Panc1 (cell line): ENCODE data around the gene SPTBN1. TPM values are rescaled to one million over a fixed set of nuclear protein-coding genes. Genes with fewer than 3 reads are reported as not detected.

Experiments used
- ATAC-seq: fragments of 200-7000 bp; cut with Tn5 transposase; 2 replicates; pipeline ENCODE4 v1.9.1; 2020; ENCODE audit warnings: mild to moderate bottlenecking, moderate library complexity
- BruUV-seq: library from RNA; stranded (reverse); fragments of 400-500 nt; replicated peaks from 2 replicates; lab custom pipeline; 2021; lab: Mats Ljungman, UMichigan
- CTCF ChIA-PET: fragments of 300-600 bp; sonication (Branson Sonifier 250); formaldehyde crosslinking; loops from one replicate; lab custom pipeline; 2022; ENCODE audit warnings: antibody characterized with exemption; lab: Charles Lee
- POLR2A ChIA-PET: fragments of 300-600 bp; sonication (Branson Sonifier 250); formaldehyde crosslinking; loops from one replicate; lab custom pipeline; 2022; ENCODE audit warnings: antibody characterized with exemption; lab: Charles Lee
- DNase-seq: peaks from one replicate; pipeline ENCODE4 v3.0.0-alpha.2; 2010; ENCODE audit warnings: low read depth, low spot score
- H3K27ac ChIP-seq: 2 replicates; pipeline ENCODE4 v1.5.1; 2011; ENCODE audit warnings: mild to moderate bottlenecking, low read length, inconsistent platforms
- H3K27me3 ChIP-seq: fragments of 200-500 bp; sonication (Bioruptor generic); 2 replicates; pipeline ENCODE4 v1.6.0; 2014; ENCODE audit warnings: low read length, inconsistent platforms; ENCODE audit not compliant: control insufficient read depth, insufficient read depth
- H3K36me3 ChIP-seq: fragments of 200-500 bp; sonication (Bioruptor generic); 2 replicates; pipeline ENCODE4 v1.5.1; 2014; ENCODE audit warnings: inconsistent platforms, mild to moderate bottlenecking, low read length, moderate library complexity; ENCODE audit not compliant: control insufficient read depth, insufficient read depth
- H3K4me1 ChIP-seq: 2 replicates; pipeline ENCODE4 v1.5.1; 2011; ENCODE audit warnings: inconsistent platforms, mild to moderate bottlenecking, low read length, moderate library complexity; ENCODE audit not compliant: control insufficient read depth, insufficient read depth
- H3K4me3 ChIP-seq, 2 experiments: 2 replicates each; pipeline ENCODE4 v1.5.1; 2011 to 2012; ENCODE audit warnings: low read depth in 2 of 2, low read length in 2 of 2, mild to moderate bottlenecking in 2 of 2, inconsistent platforms in 1 of 2, moderate library complexity in 1 of 2
- H3K9me3 ChIP-seq: fragments of 200-500 bp; sonication (Bioruptor generic); 2 replicates; pipeline ENCODE4 v1.5.1; 2014; ENCODE audit warnings: low read depth, mild to moderate bottlenecking, inconsistent platforms, low read length, moderate library complexity; ENCODE audit not compliant: control insufficient read depth, insufficient read depth
- CTCF ChIP-seq: fragments of 450-650 bp; IDR thresholded peaks from 2 replicates; pipeline ENCODE4 v1.5.1; 2017; ENCODE audit warnings: mild to moderate bottlenecking
- POLR2AphosphoS5 ChIP-seq: IDR thresholded peaks from 2 replicates; pipeline ENCODE4 v1.6.1; 2012; ENCODE audit warnings: mild to moderate bottlenecking, low read depth, low read length, moderate library complexity
- SIN3A ChIP-seq: IDR thresholded peaks from 2 replicates; pipeline ENCODE4 v1.6.1; 2012; ENCODE audit warnings: low read depth, mild to moderate bottlenecking, low read length, moderate library complexity, borderline replicate concordance; ENCODE audit not compliant: insufficient read depth
- TCF7L2 ChIP-seq: IDR thresholded peaks from 2 replicates; pipeline ENCODE4 v1.6.1; 2011; ENCODE audit warnings: mild to moderate bottlenecking, low read depth, low read length, inconsistent platforms
- in situ Hi-C: cut with HindIII; loops from 2 replicates; pipeline ENCODE4 v1.10.0; 2016; ENCODE audit warnings: low sequenced_read_pairs, low pct_unique_long_range_greater_than_20kb
- intact Hi-C: fragments of 100-400 bp; cut with micrococcal nuclease; formaldehyde crosslinking; loops from one replicate; pipeline ENCODE4 v1.10.0; 2022; ENCODE audit not compliant: unreplicated experiment
- total RNA-seq: library from RNA; stranded (reverse); gene quantifications from one replicate; pipeline ENCODE4 v1.2.1, GENCODE V29; 2021; ENCODE audit not compliant: unreplicated experiment
- TF ChIP-seq, protein P1 (sequence below), 2 experiments: IDR thresholded peaks; 2 replicates each; pipeline ENCODE4 v1.6.1; 2011 to 2012; ENCODE audit warnings: low read depth in 2 of 2, control low read depth in 1 of 2, low read length in 1 of 2, mild to moderate bottlenecking in 1 of 2, moderate library complexity in 1 of 2; ENCODE audit not compliant: insufficient read depth in 1 of 2

The SPTBN1 gene
- total RNA-seq, 1 experiment from 2014 or later, result 169 TPM

GRCh38 chr2:54595161-54595803 lies 139.2 kb downstream of the SPTBN1 start:
- no peak for ATAC-seq
- Histone ChIP-seq H3K27ac (no peak overlapping the region), H3K27me3 (no peaks in the 10 kb centered on the region), H3K9me3 (no peaks in the 10 kb centered on the region), H3K4me3 (no peak overlapping the region), H3K36me3 (0 out of 2 replicates have a peak, but pooled peaks cover 2% of the 10 kb centered on the region), H3K4me1 (no peaks in the 10 kb centered on the region; the same call in 1 of the 2 replicates)
- ChIA-PET POLR2A (no interaction called here), CTCF (no interaction called here)
- intact Hi-C loops, result no loop called here
- no peak for TF ChIP-seq CTCF
- TF ChIP-seq, protein P1, sequence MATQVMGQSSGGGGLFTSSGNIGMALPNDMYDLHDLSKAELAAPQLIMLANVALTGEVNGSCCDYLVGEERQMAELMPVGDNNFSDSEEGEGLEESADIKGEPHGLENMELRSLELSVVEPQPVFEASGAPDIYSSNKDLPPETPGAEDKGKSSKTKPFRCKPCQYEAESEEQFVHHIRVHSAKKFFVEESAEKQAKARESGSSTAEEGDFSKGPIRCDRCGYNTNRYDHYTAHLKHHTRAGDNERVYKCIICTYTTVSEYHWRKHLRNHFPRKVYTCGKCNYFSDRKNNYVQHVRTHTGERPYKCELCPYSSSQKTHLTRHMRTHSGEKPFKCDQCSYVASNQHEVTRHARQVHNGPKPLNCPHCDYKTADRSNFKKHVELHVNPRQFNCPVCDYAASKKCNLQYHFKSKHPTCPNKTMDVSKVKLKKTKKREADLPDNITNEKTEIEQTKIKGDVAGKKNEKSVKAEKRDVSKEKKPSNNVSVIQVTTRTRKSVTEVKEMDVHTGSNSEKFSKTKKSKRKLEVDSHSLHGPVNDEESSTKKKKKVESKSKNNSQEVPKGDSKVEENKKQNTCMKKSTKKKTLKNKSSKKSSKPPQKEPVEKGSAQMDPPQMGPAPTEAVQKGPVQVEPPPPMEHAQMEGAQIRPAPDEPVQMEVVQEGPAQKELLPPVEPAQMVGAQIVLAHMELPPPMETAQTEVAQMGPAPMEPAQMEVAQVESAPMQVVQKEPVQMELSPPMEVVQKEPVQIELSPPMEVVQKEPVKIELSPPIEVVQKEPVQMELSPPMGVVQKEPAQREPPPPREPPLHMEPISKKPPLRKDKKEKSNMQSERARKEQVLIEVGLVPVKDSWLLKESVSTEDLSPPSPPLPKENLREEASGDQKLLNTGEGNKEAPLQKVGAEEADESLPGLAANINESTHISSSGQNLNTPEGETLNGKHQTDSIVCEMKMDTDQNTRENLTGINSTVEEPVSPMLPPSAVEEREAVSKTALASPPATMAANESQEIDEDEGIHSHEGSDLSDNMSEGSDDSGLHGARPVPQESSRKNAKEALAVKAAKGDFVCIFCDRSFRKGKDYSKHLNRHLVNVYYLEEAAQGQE (IDR thresholded peaks at IDR 0.05; ENCODE audit: insufficient read depth in 1 of 2, low read depth in 2 of 2, low read length in 1 of 2), result no peak
- TF ChIP-seq TCF7L2, result no peak
- TF ChIP-seq POLR2AphosphoS5, result no peak
- no peak for TF ChIP-seq SIN3A
- DNase-seq, result no peak
- in situ Hi-C loops, result no loop called here
- no TSS peak for BruUV-seq

- no TSS peak for BruUV-seq
- no peak overlapping the region for H3K4me3 ChIP-seq
- intact Hi-C loops (no loop called here), in situ Hi-C loops (no loop called here)
- no peaks in the 10 kb centered on the region for H3K27me3 ChIP-seq
- no peak overlapping the region for H3K27ac ChIP-seq
- DNase-seq (no peak), ATAC-seq (no peak)
- H3K36me3 ChIP-seq, result peaks cover 2% of the 10 kb centered on the region; the same call in 1 of the 2 replicates
- no peaks in the 10 kb centered on the region; the same call in 1 of the 2 replicates for H3K4me1 ChIP-seq
- TF ChIP-seq, protein P1 (IDR thresholded peaks at IDR 0.05; ENCODE audit: insufficient read depth in 1 of 2, low read depth in 2 of 2, low read length in 1 of 2), result no peak
- no peak for TF ChIP-seq SIN3A
- TF ChIP-seq CTCF, result no peak
- TF ChIP-seq TCF7L2, result no peak
- no peak for TF ChIP-seq POLR2AphosphoS5
- no peaks in the 10 kb centered on the region for H3K9me3 ChIP-seq
- ChIA-PET POLR2A (interaction anchor here (0.6 kb wide), 1 partner anchor 1005 kb away, joined by 4 read pairs; no protein-coding TSS in a partner anchor), CTCF (no interaction called here)
Measured at GRCh38 chr2:54595999-54596902, 140.1 kb downstream of the SPTBN1 start.
